Activated T-cell treated with anti-CD3 and anti-CD28 coated beads, Interleukin-2, amount 50 U/mL, for 48 hours (primary cell): Measurements from ENCODE around the gene RMDN2.
"Not testable (repeated sequence)": the region's sequence is repeated elsewhere in the genome, so short reads cannot be mapped to it uniquely, and the experiment has no call there.

Source experiments
- DNase-seq, 2 experiments: peaks; one replicate each; pipeline ENCODE4 v3.0.0-alpha.2; 2020

The RMDN2 gene

GRCh38 chr2:37902991-37903390 lies 22.1 kb upstream of the RMDN2 start:
- DNase-seq: no peak

- DNase-seq: no peak
These were observed 20.7 kb upstream of the RMDN2 start for GRCh38 chr2:37904425-37904824.

GRCh38 chr2:37904993-37905392 lies 20.1 kb upstream of the RMDN2 start:
- DNase-seq: no peak

- no peak for DNase-seq
These were observed 19.0 kb upstream of the RMDN2 start for GRCh38 chr2:37906131-37906530.

GRCh38 chr2:37907501-37908225 lies 17.4 kb upstream of the RMDN2 start:
- no peak for DNase-seq

GRCh38 chr2:37911296-37911873 lies 13.7 kb upstream of the RMDN2 start:
- no peak for DNase-seq

- DNase-seq: no peak
These were observed 13.0 kb upstream of the RMDN2 start for GRCh38 chr2:37912056-37912455.

GRCh38 chr2:37912616-37913015 lies 12.5 kb upstream of the RMDN2 start:
- no peak for DNase-seq

- no peak for DNase-seq
These were observed 10.7 kb upstream of the RMDN2 start for GRCh38 chr2:37914340-37914739.

GRCh38 chr2:37915773-37916172 lies 9.3 kb upstream of the RMDN2 start:
- no peak for DNase-seq

GRCh38 chr2:37916512-37917082 lies 8.5 kb upstream of the RMDN2 start:
- DNase-seq: no peak

GRCh38 chr2:37917281-37918228 lies 7.5 kb upstream of the RMDN2 start:
- DNase-seq: no peak

GRCh38 chr2:37918742-37919186 lies 6.3 kb upstream of the RMDN2 start:
- DNase-seq: no peak

GRCh38 chr2:37919631-37920032 lies 5.5 kb upstream of the RMDN2 start:
- DNase-seq: no peak

GRCh38 chr2:37920570-37920969 lies 4.5 kb upstream of the RMDN2 start:
- no peak for DNase-seq

- no peak for DNase-seq
These were observed 3.3 kb upstream of the RMDN2 start for GRCh38 chr2:37921781-37922180.

GRCh38 chr2:37923308-37924055 lies 1.6 kb upstream of the RMDN2 start:
- no peak for DNase-seq

GRCh38 chr2:37926635-37927034 lies 1.5 kb downstream of the RMDN2 start:
- DNase-seq: peak in 1 of 2 experiments; percentile 20

- DNase-seq: no peak
These were observed 3.3 kb downstream of the RMDN2 start for GRCh38 chr2:37928377-37928776.

- DNase-seq: not testable (repeated sequence)
These were observed 5.3 kb downstream of the RMDN2 start for GRCh38 chr2:37930392-37930791.

GRCh38 chr2:37932873-37933272 lies 7.8 kb downstream of the RMDN2 start:
- DNase-seq: not testable (repeated sequence)
